Osteocyte (in vitro differentiated cells): ENCODE results near the gene TAT. TPM values are rescaled to one million over a fixed set of nuclear protein-coding genes. Genes with fewer than 3 reads are reported as not detected.

Source experiments
- DNase-seq: peaks from one replicate; pipeline ENCODE4 v3.0.0; 2021; ENCODE audit warnings: mixed read lengths; ENCODE audit not compliant: unreplicated experiment; ENCODE audit errors: extremely low spot score
- H3K27ac Mint-ChIP-seq: one replicate; pipeline ENCODE4 v1.8.0; 2021; ENCODE audit warnings: mild to moderate bottlenecking, mixed read lengths; ENCODE audit not compliant: unreplicated experiment
- H3K27me3 Mint-ChIP-seq: one replicate; pipeline ENCODE4 v1.8.0; 2021; ENCODE audit warnings: mixed read lengths; ENCODE audit not compliant: unreplicated experiment
- H3K36me3 Mint-ChIP-seq: one replicate; pipeline ENCODE4 v1.8.0; 2021; ENCODE audit warnings: mixed read lengths; ENCODE audit not compliant: unreplicated experiment
- H3K4me1 Mint-ChIP-seq: one replicate; pipeline ENCODE4 v1.8.0; 2021; ENCODE audit warnings: mixed read lengths; ENCODE audit not compliant: unreplicated experiment
- H3K4me3 Mint-ChIP-seq: one replicate; pipeline ENCODE4 v1.8.0; 2021; ENCODE audit warnings: mild to moderate bottlenecking, moderate library complexity, mixed read lengths; ENCODE audit not compliant: unreplicated experiment
- H3K9me3 Mint-ChIP-seq: one replicate; pipeline ENCODE4 v1.8.0; 2021; ENCODE audit warnings: mixed read lengths; ENCODE audit not compliant: unreplicated experiment
- total RNA-seq: library from RNA; stranded (reverse); gene quantifications from 2 replicates; pipeline ENCODE4 v1.2.1, GENCODE V29; 2021
- TF ChIP-seq, protein P1 (sequence below): fragments of 200-600 bp; sonication (generic); IDR thresholded peaks from 2 replicates; pipeline ENCODE4 v1.5.0; 2021; ENCODE audit warnings: antibody characterized with exemption, mild to moderate bottlenecking, moderate library complexity

TAT gene
- total RNA-seq, 1 donor from 2014 or later, result not detected

DNA sequence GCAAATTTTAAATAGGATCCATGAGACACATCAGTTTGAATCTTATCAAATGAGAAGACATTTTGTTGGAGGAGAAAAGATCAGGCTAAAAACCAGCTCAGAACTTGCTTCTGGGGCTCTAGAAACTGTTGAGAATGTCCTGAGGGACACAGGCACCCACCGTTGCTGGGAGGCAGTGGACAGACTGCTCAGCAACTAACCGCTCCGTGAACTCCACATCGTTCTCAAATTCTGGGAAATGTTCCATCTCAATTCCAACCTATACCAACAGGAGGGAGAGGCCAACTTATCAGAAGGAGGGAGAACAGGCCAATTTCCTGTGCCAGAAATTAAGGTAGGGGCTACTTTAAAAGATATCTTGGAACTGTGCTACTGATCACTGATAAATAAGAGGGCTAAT lies 8.3 kb downstream of the TAT start:
- TF ChIP-seq, protein P1, sequence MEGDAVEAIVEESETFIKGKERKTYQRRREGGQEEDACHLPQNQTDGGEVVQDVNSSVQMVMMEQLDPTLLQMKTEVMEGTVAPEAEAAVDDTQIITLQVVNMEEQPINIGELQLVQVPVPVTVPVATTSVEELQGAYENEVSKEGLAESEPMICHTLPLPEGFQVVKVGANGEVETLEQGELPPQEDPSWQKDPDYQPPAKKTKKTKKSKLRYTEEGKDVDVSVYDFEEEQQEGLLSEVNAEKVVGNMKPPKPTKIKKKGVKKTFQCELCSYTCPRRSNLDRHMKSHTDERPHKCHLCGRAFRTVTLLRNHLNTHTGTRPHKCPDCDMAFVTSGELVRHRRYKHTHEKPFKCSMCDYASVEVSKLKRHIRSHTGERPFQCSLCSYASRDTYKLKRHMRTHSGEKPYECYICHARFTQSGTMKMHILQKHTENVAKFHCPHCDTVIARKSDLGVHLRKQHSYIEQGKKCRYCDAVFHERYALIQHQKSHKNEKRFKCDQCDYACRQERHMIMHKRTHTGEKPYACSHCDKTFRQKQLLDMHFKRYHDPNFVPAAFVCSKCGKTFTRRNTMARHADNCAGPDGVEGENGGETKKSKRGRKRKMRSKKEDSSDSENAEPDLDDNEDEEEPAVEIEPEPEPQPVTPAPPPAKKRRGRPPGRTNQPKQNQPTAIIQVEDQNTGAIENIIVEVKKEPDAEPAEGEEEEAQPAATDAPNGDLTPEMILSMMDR, result no peak
- Mint-ChIP-seq H3K36me3 (no peaks in the 10 kb centered on the region), H3K27ac (no peak overlapping the region), H3K27me3 (peaks cover 56% of the 10 kb centered on the region), H3K4me1 (peaks cover 9% of the 10 kb centered on the region), H3K9me3 (no peaks in the 10 kb centered on the region), H3K4me3 (no peak overlapping the region)
- DNase-seq, result no peak

DNA sequence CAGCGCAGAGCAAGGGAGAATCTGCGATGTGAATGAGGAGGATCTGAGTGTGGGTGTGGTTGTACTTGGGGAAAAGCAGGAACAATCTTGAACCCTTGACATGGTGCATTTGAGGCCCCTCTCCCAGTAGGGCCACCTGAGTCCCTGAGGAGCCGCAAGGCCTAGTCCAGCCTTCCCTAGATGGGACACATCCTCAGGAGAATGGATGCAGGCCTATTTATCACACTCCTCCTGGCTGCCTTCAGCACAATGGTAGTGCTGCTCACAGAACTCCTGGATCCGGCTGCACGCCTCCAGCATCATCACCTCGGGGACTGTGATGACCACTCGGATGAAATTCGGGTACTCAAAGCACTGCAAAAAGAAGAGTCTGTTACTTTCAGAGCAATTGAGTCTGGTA lies 9.0 kb downstream of the TAT start:
- Mint-ChIP-seq H3K27ac (no peak overlapping the region), H3K4me3 (no peak overlapping the region), H3K36me3 (no peaks in the 10 kb centered on the region), H3K9me3 (no peaks in the 10 kb centered on the region), H3K4me1 (peaks cover 9% of the 10 kb centered on the region), H3K27me3 (peaks cover 56% of the 10 kb centered on the region)
- no peak for DNase-seq
- TF ChIP-seq, protein P1, result no peak

DNA sequence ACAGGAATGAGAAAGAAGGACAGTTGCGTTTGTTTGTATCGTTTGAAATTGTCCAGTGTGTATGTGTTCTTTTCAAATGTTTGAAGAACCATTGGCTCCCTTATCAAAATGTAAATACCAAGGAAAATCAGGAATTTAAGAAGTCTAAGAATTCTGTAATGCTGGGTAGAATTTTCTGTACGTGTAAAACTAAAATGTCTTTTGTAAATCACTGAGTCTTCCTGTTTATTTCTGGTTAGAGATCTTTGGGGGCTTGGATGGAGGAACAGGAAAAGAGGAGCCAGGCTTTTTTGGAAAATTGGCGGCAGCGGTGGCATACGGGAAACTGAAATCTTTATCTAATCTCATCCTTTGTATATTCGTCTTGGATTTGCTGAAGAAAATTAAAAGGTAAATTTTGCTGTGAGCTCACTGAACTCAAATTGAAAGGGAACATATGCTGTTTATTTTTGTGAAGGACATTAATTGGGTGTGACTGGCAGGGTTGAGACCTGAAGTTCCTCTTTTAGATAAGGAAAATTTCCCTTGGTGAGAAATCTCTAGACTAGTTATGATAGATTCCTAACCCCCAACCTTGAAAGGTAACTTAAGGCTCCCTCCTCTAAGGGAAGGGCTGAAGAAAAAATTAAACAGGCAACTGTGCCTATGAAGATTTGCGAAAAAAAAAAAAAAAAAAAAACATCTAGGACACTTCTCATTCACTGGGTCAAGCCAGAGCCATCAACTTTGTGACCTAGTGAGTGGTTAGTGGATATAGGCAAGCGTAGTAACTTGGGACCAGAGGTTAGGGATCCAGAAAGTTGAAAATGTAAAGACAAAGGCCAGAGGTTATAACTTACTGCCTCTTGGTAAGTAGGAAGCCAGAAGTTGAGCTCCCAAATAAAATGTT lies 10.8 kb downstream of the TAT start:
- no peaks in the 10 kb centered on the region for H3K36me3 Mint-ChIP-seq
- TF ChIP-seq, protein P1, result no peak
- H3K9me3 Mint-ChIP-seq, result peaks cover 13% of the 10 kb centered on the region
- H3K4me3 Mint-ChIP-seq, result peak overlapping the region; percentile 90
- no peak for DNase-seq
- H3K27ac Mint-ChIP-seq, result no peak overlapping the region
- H3K4me1 Mint-ChIP-seq, result peaks cover 9% of the 10 kb centered on the region
- H3K27me3 Mint-ChIP-seq, result peaks cover 38% of the 10 kb centered on the region

DNA sequence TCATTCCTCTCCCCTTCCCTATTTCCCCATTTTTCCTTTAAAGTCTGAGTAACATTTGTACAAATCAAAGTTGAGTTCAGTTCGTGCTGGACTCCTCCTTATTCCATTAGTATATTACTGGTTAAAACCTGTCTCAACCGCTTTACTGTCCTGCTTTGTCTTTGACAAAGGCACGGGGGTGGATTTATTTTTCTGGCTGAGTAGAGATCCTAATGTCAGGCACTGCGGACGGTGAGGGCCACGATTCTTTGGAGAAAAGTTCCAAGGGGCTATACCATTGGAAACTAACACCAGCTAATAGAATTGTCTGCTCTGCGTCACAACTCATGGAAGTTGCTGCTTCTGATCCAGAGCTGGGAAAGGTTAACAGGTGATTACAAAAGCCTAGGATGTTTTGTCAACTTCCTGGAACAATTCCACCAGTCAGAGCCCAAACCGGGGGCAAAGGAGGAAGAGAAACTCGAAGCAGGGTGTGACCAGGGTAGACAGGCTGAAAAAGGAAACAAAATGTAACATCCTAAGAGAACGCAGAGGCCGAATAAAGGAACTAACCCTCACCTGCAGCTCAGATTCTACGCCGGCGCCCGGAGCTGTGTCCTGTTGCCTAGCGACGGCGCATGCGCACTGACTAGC lies 12.4 kb downstream of the TAT start:
- H3K4me1 Mint-ChIP-seq, result peaks cover 9% of the 10 kb centered on the region

More for the DNA sequence above, 12.4 kb downstream of the TAT start:
- Mint-ChIP-seq H3K4me3 (peak overlapping the region; percentile 90), H3K36me3 (no peaks in the 10 kb centered on the region), H3K27ac (peak overlapping the region; percentile 89), H3K9me3 (peaks cover 13% of the 10 kb centered on the region), H3K27me3 (peaks cover 40% of the 10 kb centered on the region)
- DNase-seq, result no peak
- TF ChIP-seq, protein P1, result no peak
